Type B pancreatic cell (in vitro differentiated cells): ENCODE data around the gene DNPEP. TPM values are rescaled to one million over a fixed set of nuclear protein-coding genes. Genes with fewer than 3 reads are reported as not detected.

Experiments
- DNase-seq: peaks from one replicate; pipeline ENCODE4 v3.0.0; 2021; ENCODE audit warnings: mixed read lengths; ENCODE audit not compliant: unreplicated experiment; ENCODE audit errors: extremely low spot score
- H3K27ac Mint-ChIP-seq: 2 replicates; pipeline ENCODE4 v1.8.0; 2021; ENCODE audit warnings: mild to moderate bottlenecking, mixed read lengths
- H3K27me3 Mint-ChIP-seq: 2 replicates; pipeline ENCODE4 v1.8.0; 2021; ENCODE audit warnings: mixed read lengths
- H3K36me3 Mint-ChIP-seq: 2 replicates; pipeline ENCODE4 v1.8.0; 2021; ENCODE audit warnings: mixed read lengths
- H3K4me1 Mint-ChIP-seq: one replicate; pipeline ENCODE4 v1.8.0; 2021; ENCODE audit warnings: mixed read lengths; ENCODE audit not compliant: unreplicated experiment
- H3K4me3 Mint-ChIP-seq: 2 replicates; pipeline ENCODE4 v1.8.0; 2021; ENCODE audit warnings: mild to moderate bottlenecking, mixed read lengths
- H3K9me3 Mint-ChIP-seq: 2 replicates; pipeline ENCODE4 v1.8.0; 2021; ENCODE audit warnings: mixed read lengths
- total RNA-seq: library from RNA; stranded (reverse); gene quantifications from 2 replicates; pipeline ENCODE4 v1.2.1, GENCODE V29; 2021; ENCODE audit warnings: low replicate concordance
- TF ChIP-seq, protein P1 (sequence below): fragments of 200-600 bp; sonication (generic); conservative IDR thresholded peaks from 2 replicates; pipeline ENCODE4 v1.5.0; 2021; ENCODE audit warnings: antibody characterized with exemption, mild to moderate bottlenecking

DNPEP gene
- total RNA-seq, 1 donor from 2014 or later, result 54.1 TPM

DNA sequence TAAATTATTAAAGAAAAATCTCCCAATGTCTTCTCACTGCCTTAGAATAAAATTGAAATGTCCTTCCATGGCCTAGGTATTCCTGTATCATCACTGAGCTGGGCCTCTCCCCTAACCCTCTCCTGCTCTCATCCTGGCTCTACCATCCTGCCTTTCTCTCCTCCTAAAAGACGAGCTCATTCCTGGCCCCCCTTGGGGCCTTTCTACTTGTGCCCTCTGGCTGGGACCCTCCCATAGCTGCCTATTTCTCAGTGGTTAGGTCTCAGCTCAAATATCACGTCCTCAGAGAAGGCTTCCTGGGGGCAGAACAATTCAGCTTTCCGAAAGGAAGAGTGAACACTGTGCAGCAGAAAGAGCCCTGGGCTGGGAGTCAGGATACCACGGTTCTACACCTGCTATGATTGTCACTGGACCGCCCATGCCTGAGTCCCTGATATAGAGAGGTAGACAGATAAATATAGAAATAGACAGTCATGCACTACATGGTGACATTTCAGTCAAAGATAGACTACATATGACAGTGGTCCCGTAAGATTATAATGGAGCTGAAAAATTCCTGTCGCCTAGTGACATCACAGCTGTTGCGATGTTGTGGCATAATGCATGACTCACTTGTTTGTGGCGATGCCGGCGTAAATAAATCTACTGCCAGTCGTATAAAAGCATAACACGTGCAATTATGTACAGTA, 9.4 kb downstream of the DNPEP start:
- no peak overlapping the region for H3K27ac Mint-ChIP-seq
- no peaks in the 10 kb centered on the region for H3K9me3 Mint-ChIP-seq
- no peak for DNase-seq
- TF ChIP-seq, protein P1, sequence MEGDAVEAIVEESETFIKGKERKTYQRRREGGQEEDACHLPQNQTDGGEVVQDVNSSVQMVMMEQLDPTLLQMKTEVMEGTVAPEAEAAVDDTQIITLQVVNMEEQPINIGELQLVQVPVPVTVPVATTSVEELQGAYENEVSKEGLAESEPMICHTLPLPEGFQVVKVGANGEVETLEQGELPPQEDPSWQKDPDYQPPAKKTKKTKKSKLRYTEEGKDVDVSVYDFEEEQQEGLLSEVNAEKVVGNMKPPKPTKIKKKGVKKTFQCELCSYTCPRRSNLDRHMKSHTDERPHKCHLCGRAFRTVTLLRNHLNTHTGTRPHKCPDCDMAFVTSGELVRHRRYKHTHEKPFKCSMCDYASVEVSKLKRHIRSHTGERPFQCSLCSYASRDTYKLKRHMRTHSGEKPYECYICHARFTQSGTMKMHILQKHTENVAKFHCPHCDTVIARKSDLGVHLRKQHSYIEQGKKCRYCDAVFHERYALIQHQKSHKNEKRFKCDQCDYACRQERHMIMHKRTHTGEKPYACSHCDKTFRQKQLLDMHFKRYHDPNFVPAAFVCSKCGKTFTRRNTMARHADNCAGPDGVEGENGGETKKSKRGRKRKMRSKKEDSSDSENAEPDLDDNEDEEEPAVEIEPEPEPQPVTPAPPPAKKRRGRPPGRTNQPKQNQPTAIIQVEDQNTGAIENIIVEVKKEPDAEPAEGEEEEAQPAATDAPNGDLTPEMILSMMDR, result no peak
- H3K36me3 Mint-ChIP-seq, result peaks cover 21% of the 10 kb centered on the region
- H3K4me3 Mint-ChIP-seq, result no peak overlapping the region
- H3K4me1 Mint-ChIP-seq, result peaks cover 7% of the 10 kb centered on the region
- no peaks in the 10 kb centered on the region for H3K27me3 Mint-ChIP-seq

DNA sequence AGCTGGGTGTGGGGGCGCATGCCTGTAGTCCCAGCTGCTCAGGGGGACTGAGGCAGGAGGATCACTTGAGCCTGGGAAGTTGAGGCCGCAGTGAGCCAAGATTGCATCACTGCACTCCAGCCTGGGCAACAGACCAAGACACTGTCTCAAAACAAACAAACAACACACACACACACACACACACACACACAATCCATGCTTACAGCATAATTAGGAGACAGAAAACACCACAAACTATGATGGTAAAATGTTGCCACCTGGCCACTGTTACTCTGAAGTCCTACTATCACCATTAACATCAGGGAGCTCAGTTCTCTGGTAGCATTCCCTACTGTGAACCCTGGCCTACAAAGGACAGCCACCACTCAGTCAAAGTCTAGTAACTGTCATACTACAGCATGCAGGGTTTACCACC, 18.3 kb downstream of the DNPEP start:
- no peak overlapping the region for H3K27ac Mint-ChIP-seq
- no peaks in the 10 kb centered on the region for H3K27me3 Mint-ChIP-seq
- DNase-seq, result no peak
- peaks cover 9% of the 10 kb centered on the region for H3K36me3 Mint-ChIP-seq
- TF ChIP-seq, protein P1, result no peak
- H3K9me3 Mint-ChIP-seq, result no peaks in the 10 kb centered on the region
- no peak overlapping the region for H3K4me3 Mint-ChIP-seq
- H3K4me1 Mint-ChIP-seq, result peaks cover 12% of the 10 kb centered on the region

DNA sequence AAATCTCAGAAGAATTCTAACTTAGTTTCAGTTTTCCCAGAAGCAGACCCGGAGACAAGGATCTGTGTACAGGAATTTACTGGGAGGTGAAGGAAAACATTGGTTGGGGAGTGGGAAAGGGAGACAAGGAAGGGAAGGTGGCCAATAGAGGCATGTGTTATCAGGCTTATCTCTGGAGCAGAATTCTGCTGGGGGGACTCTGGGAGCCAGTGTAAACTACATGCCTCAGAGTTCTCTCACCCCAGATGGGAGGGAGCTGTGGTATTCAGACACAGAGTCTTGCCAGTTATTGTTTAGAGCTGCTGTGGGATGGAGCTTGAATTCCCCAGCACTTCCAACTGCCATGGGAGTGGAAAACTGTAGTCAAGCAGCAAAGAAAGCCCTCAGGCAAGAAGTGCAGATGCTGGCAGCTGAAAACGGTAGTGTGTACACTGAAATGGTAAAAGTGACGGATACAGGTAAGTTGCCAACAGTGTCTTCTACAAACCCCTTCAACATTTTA, 19.0 kb downstream of the DNPEP start:
- DNase-seq, result no peak
- Mint-ChIP-seq H3K27me3 (no peaks in the 10 kb centered on the region), H3K36me3 (peaks cover 3% of the 10 kb centered on the region), H3K9me3 (no peaks in the 10 kb centered on the region), H3K4me1 (peaks cover 12% of the 10 kb centered on the region), H3K27ac (no peak overlapping the region), H3K4me3 (no peak overlapping the region)
- TF ChIP-seq, protein P1, result no peak

DNA sequence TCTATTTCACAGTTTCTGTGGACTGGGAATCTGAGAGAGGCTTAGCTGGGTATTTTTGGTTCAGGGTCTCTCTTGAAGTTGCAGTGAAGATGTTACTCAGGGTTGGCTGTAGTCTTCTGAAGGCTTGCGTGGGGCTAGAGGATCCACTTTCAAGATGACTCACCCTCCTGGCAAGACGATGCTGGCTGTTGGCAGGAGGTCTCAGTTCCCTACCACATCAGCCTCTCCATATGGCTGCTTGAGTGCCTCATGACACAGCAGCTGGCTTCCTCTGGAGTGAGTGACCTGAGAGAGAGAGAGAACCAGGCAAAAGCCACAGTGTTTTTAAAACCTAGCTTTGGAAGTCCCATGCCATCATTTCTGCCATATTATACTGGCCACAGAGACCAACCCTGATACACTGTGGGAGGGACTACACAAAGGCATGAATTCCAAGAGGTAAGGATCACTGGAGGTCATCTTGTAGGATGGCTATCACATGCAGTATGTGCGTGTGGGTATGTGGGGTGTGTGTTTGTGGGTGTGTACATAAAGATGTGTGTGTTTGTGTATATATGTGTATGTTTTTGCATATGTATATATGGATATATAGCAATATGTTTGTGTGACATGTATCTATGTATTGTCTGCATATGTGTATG, 25.1 kb downstream of the DNPEP start:
- Mint-ChIP-seq H3K9me3 (no peaks in the 10 kb centered on the region), H3K36me3 (peaks cover 4% of the 10 kb centered on the region)

DNA sequence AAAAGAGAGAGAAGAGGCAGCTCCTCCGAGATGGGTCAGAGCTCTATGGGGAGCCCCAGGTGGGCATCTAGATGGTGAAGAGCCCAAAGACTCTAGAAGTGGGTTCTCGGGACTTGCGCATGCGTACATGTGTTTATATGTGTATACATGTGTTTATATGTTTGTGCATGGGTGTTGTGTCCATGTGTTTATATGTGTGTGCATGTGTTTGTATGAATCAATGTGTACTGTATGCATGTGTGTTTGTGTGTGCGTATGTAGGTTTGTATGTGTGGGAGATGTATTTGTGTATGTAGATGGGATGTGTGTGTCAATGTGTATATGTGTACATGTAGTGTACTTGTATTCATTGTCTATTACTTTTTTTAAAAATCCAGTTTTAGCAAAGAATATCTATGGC, 25.6 kb downstream of the DNPEP start:
- Mint-ChIP-seq H3K4me1 (no peaks in the 10 kb centered on the region), H3K9me3 (no peaks in the 10 kb centered on the region), H3K27me3 (peaks cover 50% of the 10 kb centered on the region), H3K36me3 (peaks cover 4% of the 10 kb centered on the region), H3K27ac (no peak overlapping the region), H3K4me3 (no peak overlapping the region)
- TF ChIP-seq, protein P1, result no peak
- no peak for DNase-seq

More for the DNA sequence above, 25.1 kb downstream of the DNPEP start:
- TF ChIP-seq, protein P1, result no peak
- Mint-ChIP-seq H3K4me1 (no peaks in the 10 kb centered on the region), H3K27me3 (peaks cover 46% of the 10 kb centered on the region), H3K4me3 (no peak overlapping the region), H3K27ac (no peak overlapping the region)
- DNase-seq, result no peak
